ENCODE results near the gene DRD2. TPM values are rescaled to one million over a fixed set of nuclear protein-coding genes. Genes with fewer than 3 reads are reported as not detected.

The DRD2 gene
- total RNA-seq, 1 donor from 2014 or later = 0.32 TPM

DNA sequence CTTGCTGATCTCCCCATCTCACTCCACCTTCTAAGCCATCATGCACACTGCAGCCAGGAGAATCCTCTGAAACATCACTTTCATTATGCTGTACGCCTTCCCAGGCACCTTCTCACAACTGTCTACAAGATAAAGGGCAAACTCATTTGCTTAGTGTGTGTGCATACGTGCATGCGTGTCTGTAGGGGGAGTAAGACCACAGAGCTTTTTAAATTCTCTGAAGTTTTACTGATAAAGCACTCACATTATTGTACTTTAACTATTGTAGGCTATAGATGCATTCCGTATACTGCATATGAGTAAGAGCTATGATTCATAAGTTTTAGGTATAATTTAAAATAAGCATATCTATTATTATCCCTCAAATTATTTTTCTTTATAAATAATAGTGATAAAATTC, 102.9 kb downstream of the DRD2 start:
- DNase-seq (ENCODE audit: low spot score) = no peak

DNA sequence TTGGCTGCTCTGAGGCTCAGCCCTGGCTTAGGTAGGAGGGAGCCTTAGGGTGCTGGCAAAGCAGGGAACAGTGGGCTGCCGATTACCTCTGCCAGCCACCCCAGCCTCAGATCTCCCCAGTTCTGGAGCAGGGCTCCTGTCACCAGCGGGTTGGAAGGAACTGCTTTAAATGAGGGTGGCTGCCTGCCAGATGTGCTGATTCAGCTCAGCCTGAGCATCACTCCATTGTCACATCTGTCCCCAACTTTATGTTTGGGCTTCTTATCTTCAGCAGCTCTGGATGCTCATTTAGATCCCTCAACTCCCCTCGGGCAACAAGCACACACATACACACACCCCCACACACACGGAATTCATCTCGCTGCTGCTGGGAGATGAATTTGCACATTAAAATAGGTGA, 104.6 kb downstream of the DRD2 start:
- no peak for DNase-seq (ENCODE audit: low spot score)

DNA sequence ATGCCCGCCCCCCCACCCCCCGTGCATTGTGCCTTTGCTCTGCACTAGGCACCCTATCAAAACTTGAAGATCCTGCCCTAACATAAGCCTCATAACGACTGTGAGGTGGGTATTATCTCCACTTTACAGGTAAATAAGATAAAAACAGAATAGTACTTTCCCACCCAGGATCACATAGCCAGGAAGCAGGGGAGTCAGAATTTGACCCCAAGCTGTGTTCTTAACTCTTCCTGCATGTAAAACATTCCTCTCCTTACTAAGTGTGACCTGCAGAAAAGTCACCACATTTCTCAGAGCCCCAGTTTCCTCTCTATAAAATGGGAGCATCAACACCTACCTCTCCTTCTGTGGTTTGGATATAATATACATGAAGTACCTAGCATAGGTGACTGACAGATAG, 105.8 kb downstream of the DRD2 start:
- no peak for DNase-seq (ENCODE audit: low spot score)

DNA sequence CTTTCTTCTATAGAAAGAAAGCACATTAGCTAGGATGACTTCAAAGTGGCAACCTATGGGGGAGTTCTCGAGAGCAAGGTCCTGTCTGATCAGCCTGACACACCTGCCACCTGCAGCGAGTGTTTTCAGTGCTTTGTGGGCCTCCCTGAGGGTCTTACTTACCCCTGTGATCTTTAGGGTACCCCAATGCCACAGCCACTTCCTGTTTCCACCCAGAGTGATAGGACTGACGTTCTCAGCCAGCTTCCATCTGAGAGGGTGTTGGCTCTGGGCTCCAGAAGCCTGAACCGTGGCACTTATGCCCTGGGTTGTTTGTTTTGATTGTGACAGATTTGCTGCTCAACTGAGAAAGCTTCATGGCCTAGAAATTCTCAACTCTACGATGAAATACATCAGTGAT, 109.3 kb downstream of the DRD2 start:
- no peak for DNase-seq (ENCODE audit: low spot score)

DNA sequence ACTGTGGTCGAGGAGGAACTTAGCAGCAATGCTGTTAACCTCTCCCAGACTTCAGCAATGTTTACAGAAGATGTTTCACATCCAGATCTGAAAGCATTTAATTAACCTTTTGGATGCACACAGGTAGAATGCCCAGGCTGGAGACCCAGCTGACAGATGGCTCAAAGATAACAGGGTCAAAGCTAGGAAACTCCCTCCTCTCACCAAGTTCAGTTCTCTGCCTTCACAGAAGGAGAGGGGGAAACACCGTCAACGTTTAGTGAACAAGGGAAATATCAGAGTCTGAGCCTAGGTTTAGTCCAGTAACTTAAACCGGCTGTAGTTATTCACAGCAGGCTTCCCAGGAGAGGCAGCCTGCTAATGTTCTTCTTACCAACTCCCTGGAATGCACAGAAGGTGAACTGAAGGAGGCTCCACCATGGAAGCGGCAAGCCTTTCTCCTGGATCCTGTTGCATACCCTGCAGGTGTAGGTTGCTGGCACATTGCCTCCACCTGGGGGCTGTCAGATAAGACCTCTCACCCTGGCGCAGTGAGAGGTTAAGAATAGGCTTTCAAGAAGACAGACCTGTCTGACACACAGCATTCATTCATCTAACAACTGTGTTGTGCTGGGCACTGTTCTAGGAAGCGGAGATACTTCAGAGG, 111.1 kb downstream of the DRD2 start:
- no peak for DNase-seq (ENCODE audit: low spot score)

DNA sequence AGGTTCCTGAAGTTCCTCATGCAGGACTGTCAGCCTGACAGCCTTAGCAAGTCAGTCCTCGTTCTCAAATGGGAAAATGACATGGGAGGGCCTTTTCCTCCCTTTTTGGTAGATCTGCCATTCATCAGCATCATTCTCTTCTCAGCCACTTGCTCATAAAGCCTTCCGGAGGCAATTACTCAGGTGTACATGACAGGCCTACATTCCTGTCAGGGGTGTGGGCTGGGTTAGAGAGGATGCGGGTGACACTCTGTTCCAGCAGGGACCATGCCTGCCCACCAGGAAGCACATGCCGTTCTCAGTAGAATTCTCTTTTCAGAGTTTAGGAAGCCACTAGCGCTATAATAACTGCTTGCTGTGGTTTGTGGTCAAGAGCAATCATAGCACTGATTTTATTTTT, 111.8 kb downstream of the DRD2 start:
- no peak for DNase-seq (ENCODE audit: low spot score)

Other genes starting within 250 kb of the DRD2 start
- 28.3 TPM for gene TTC12, start 160.8 kb downstream of the DRD2 start, total RNA-seq
- 0.29 TPM for gene ANKK1, start 87.6 kb downstream of the DRD2 start, total RNA-seq
- 2.0 TPM for gene TMPRSS5, start 230.9 kb upstream of the DRD2 start, total RNA-seq